NCI-H69 (cell line): ENCODE measurements around the gene MED7.

ENCODE experiments used
- DNase-seq: peaks from one replicate; lab custom pipeline; 2025; lab: John Stamatoyannopoulos, UW

Gene MED7

GRCh38 chr5:157106630-157107461 lies 35.8 kb downstream of the MED7 start:
- DNase-seq: no peak

GRCh38 chr5:157100140-157100679 lies 42.5 kb downstream of the MED7 start:
- no peak for DNase-seq

DNA sequence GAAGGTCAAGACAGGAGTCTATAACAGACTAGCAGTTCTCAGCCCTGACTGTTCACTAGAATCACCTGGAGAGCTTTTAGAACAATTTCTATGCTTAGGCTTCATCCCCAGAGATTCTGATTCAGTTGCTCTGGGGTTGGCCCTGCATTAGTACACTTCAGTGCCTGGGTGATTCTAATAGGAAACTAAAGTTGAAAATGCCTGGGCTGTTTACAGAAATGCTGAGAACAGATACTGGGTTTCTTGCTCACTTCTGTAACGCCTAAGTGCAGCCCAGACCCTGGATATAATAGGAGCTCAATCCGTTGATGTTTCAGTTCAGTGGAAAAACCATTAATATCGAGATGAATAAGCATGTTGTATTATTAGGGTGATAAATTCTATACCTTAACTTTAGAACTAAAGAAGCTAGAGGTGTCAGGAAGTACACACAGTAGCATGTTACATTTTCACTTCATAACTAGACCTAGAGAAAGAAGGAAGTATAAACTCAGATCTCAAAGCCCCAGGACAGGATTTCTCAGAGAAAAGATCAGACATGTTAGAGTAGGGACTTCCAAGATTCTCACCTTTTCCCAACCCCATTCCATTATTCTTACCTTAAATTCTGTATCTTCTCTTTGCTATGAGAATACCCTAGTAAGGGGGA lies 54.2 kb downstream of the MED7 start:
- DNase-seq: no peak
